Mesendoderm (in vitro differentiated cells): ENCODE data around the gene GCNT1. TPM values are rescaled to one million over a fixed set of nuclear protein-coding genes. Genes with fewer than 3 reads are reported as not detected.

Source experiments
- DNase-seq: peaks from one replicate; pipeline ENCODE4 v3.0.0; 2013
- H2AK5ac ChIP-seq: 2 replicates; pipeline ENCODE4 v1.6.1; 2013; ENCODE audit warnings: low read length, inconsistent platforms
- H2BK120ac ChIP-seq: 2 replicates; pipeline ENCODE4 v1.6.1; 2013; ENCODE audit warnings: low read depth, mild to moderate bottlenecking, low read length, moderate library complexity, mixed read lengths
- H2BK15ac ChIP-seq: replicated peaks from 2 replicates; pipeline ENCODE4 v1.6.1; 2013; ENCODE audit warnings: low read depth, mild to moderate bottlenecking, moderate library complexity
- H2BK5ac ChIP-seq: 2 replicates; pipeline ENCODE4 v1.6.1; 2013; ENCODE audit warnings: low read length, inconsistent platforms
- H3K18ac ChIP-seq: 2 replicates; pipeline ENCODE4 v1.6.1; 2013; ENCODE audit warnings: mild to moderate bottlenecking, low read length, mixed read lengths
- H3K23ac ChIP-seq: one replicate; pipeline ENCODE4 v1.6.1; 2013; ENCODE audit warnings: low read length
- H3K27ac ChIP-seq: 2 replicates; pipeline ENCODE4 v1.5.1; 2013; ENCODE audit warnings: low read depth, mild to moderate bottlenecking, inconsistent platforms, low read length, moderate library complexity
- H3K27me3 ChIP-seq: 2 replicates; pipeline ENCODE4 v1.6.1; 2013; ENCODE audit warnings: low read length, control low read depth, mild to moderate bottlenecking, inconsistent platforms; ENCODE audit not compliant: insufficient read depth, poor library complexity
- H3K36me3 ChIP-seq: 2 replicates; pipeline ENCODE4 v1.6.1; 2013; ENCODE audit warnings: low read length, inconsistent platforms; ENCODE audit not compliant: control insufficient read depth, insufficient read depth
- H3K4ac ChIP-seq: one replicate; pipeline ENCODE4 v1.6.1; 2013; ENCODE audit warnings: low read depth, mild to moderate bottlenecking, low read length, moderate library complexity
- H3K4me1 ChIP-seq: 2 replicates; pipeline ENCODE4 v1.6.1; 2013; ENCODE audit warnings: low read depth, low read length, inconsistent platforms; ENCODE audit not compliant: control insufficient read depth
- H3K4me2 ChIP-seq: 2 replicates; pipeline ENCODE4 v1.6.1; 2013; ENCODE audit warnings: low read length
- H3K4me3 ChIP-seq: 2 replicates; pipeline ENCODE4 v1.5.1; 2013; ENCODE audit warnings: mild to moderate bottlenecking, low read length
- H3K56ac ChIP-seq: one replicate; pipeline ENCODE4 v1.6.1; 2013; ENCODE audit warnings: low read length
- H3K79me1 ChIP-seq: 2 replicates; pipeline ENCODE4 v1.6.1; 2013; ENCODE audit warnings: low read length, inconsistent platforms
- H3K79me2 ChIP-seq: 2 replicates; pipeline ENCODE4 v1.6.1; 2013; ENCODE audit warnings: mild to moderate bottlenecking, low read length; ENCODE audit not compliant: control insufficient read depth, insufficient read depth
- H3K9ac ChIP-seq: 2 replicates; pipeline ENCODE4 v1.6.1; 2013; ENCODE audit warnings: low read length, inconsistent platforms
- H4K5ac ChIP-seq: one replicate; pipeline ENCODE4 v1.6.1; 2013; ENCODE audit warnings: low read length
- H4K8ac ChIP-seq: one replicate; pipeline ENCODE4 v1.6.1; 2013; ENCODE audit warnings: low read depth, mild to moderate bottlenecking, control low read depth, low read length, moderate library complexity
- WGBS: extraction: QIAGEN DNeasy Blood & Tissue Kit; methylation state at CpG from one replicate; pipeline ENCODE4 v1.1.7; 2013; ENCODE audit warnings: low lambda C conversion rate, missing lambda C conversion rate; ENCODE audit not compliant: insufficient coverage; ENCODE audit errors: extremely low coverage; 5-methylcytosine and 5-hydroxymethylcytosine counted together
- polyA plus RNA-seq, 2 experiments: library from polyadenylated mRNA; stranded (reverse); fragments of 200-250 nt; gene quantifications; one replicate each; pipeline ENCODE4 v1.2.3, GENCODE V29; 2013

GCNT1 gene
- 53.3 TPM for polyA plus RNA-seq (2013, experiment 1 of 2)
- polyA plus RNA-seq (2013, experiment 2 of 2), result 49.0 TPM

GRCh38 chr9:76458903-76459693 lies at the start of gene GCNT1:
TSS of gene GCNT1 (plus strand) at chr9:76459182. CDS start at chr9:76502382, 43,200 bp downstream.
- peak; percentile 97 for DNase-seq
- peaks cover 7% of the 10 kb centered on the region for H3K4me1 ChIP-seq
- H4K8ac ChIP-seq, result no peak within 1 kb of the TSS
- peak within 1 kb of the TSS; percentile 94 for H3K4me3 ChIP-seq
- peaks cover 23% of the 10 kb centered on the region for H3K79me2 ChIP-seq
- H3K4me2 ChIP-seq, result peak within 1 kb of the TSS; percentile 52
- H3K18ac ChIP-seq, result peak within 1 kb of the TSS; percentile 85
- no CpG with 5 or more reads among the region's 65 CpGs for WGBS
- H2BK5ac ChIP-seq, result peak within 1 kb of the TSS; percentile 93
- peak within 1 kb of the TSS; percentile 99 for H3K9ac ChIP-seq
- H3K23ac ChIP-seq, result no peak within 1 kb of the TSS
- H2BK120ac ChIP-seq, result peak within 1 kb of the TSS; percentile 3
- H2BK15ac ChIP-seq, result peak within 1 kb of the TSS; percentile 94
- no peak within 1 kb of the TSS for H2AK5ac ChIP-seq
- H3K79me1 ChIP-seq, result peaks cover 10% of the 10 kb centered on the region
- no peaks in the 10 kb centered on the region for H3K36me3 ChIP-seq
- H3K27me3 ChIP-seq, result no peaks in the 10 kb centered on the region
- H3K27ac ChIP-seq, result peak within 1 kb of the TSS; percentile 76
- no peak within 1 kb of the TSS for H4K5ac ChIP-seq
- H3K56ac ChIP-seq, result peak within 1 kb of the TSS; percentile 83
- H3K4ac ChIP-seq, result peak within 1 kb of the TSS; percentile 88

GRCh38 chr9:76412638-76413037 lies 46.3 kb upstream of the GCNT1 start:
- DNase-seq, result no peak
- no peak overlapping the region for H3K4me2 ChIP-seq
- no peak overlapping the region for H3K4ac ChIP-seq

GRCh38 chr9:76413658-76414057 lies 45.3 kb upstream of the GCNT1 start:
- H4K8ac ChIP-seq, result no peak overlapping the region
- H3K4ac ChIP-seq, result no peak overlapping the region
- H3K18ac ChIP-seq, result no peak overlapping the region
- H2BK5ac ChIP-seq, result no peak overlapping the region
- no peaks in the 10 kb centered on the region for H3K4me1 ChIP-seq
- no peak overlapping the region for H4K5ac ChIP-seq
- no peak overlapping the region for H3K23ac ChIP-seq
- no peak overlapping the region for H3K56ac ChIP-seq
- H3K9ac ChIP-seq, result no peak overlapping the region
- no peak overlapping the region for H3K4me3 ChIP-seq
- no peak overlapping the region for H2AK5ac ChIP-seq
- H2BK15ac ChIP-seq, result no peak overlapping the region
- DNase-seq, result no peak
- H3K36me3 ChIP-seq, result no peaks in the 10 kb centered on the region
- H3K27ac ChIP-seq, result no peak overlapping the region
- H3K27me3 ChIP-seq, result no peaks in the 10 kb centered on the region
- H3K4me2 ChIP-seq, result no peak overlapping the region
- no peaks in the 10 kb centered on the region for H3K79me1 ChIP-seq
- H2BK120ac ChIP-seq, result no peak overlapping the region
- H3K79me2 ChIP-seq, result no peaks in the 10 kb centered on the region

More at GRCh38 chr9:76412638-76413037, 46.3 kb upstream of the GCNT1 start:
- Histone ChIP-seq H3K79me2 (no peaks in the 10 kb centered on the region), H3K56ac (no peak overlapping the region), H2BK120ac (no peak overlapping the region), H3K18ac (no peak overlapping the region), H2AK5ac (no peak overlapping the region), H3K4me1 (no peaks in the 10 kb centered on the region), H3K9ac (no peak overlapping the region), H3K27ac (no peak overlapping the region), H4K8ac (no peak overlapping the region), H3K36me3 (no peaks in the 10 kb centered on the region), H3K4me3 (no peak overlapping the region), H2BK5ac (no peak overlapping the region), H4K5ac (no peak overlapping the region), H3K23ac (no peak overlapping the region), H3K79me1 (no peaks in the 10 kb centered on the region), H3K27me3 (no peaks in the 10 kb centered on the region), H2BK15ac (no peak overlapping the region)
- WGBS, result no CpG with 5 or more reads among the region's 2 CpGs

- Histone ChIP-seq H3K4me3 (no peak overlapping the region), H3K4me2 (no peak overlapping the region), H3K36me3 (no peaks in the 10 kb centered on the region), H3K79me1 (no peaks in the 10 kb centered on the region), H2AK5ac (no peak overlapping the region), H2BK120ac (no peak overlapping the region), H3K27me3 (no peaks in the 10 kb centered on the region), H2BK5ac (no peak overlapping the region), H3K9ac (no peak overlapping the region), H3K27ac (no peak overlapping the region), H3K4ac (no peak overlapping the region), H2BK15ac (no peak overlapping the region), H4K8ac (no peak overlapping the region), H3K4me1 (no peaks in the 10 kb centered on the region), H3K23ac (no peak overlapping the region), H3K56ac (no peak overlapping the region), H4K5ac (no peak overlapping the region), H3K79me2 (no peaks in the 10 kb centered on the region), H3K18ac (no peak overlapping the region)
- WGBS, result no CpG with 5 or more reads among the region's 4 CpGs
- DNase-seq, result no peak
Observed at GRCh38 chr9:76414661-76415060, 44.3 kb upstream of the GCNT1 start.

GRCh38 chr9:76415154-76415553 lies 43.8 kb upstream of the GCNT1 start:
- Histone ChIP-seq H3K27ac (no peak overlapping the region), H3K56ac (no peak overlapping the region), H3K79me2 (no peaks in the 10 kb centered on the region), H4K8ac (no peak overlapping the region), H3K36me3 (no peaks in the 10 kb centered on the region), H3K4me1 (no peaks in the 10 kb centered on the region), H3K27me3 (no peaks in the 10 kb centered on the region), H2AK5ac (no peak overlapping the region), H2BK120ac (no peak overlapping the region), H3K79me1 (no peaks in the 10 kb centered on the region), H3K4me2 (no peak overlapping the region), H3K18ac (no peak overlapping the region), H4K5ac (no peak overlapping the region), H3K4me3 (no peak overlapping the region), H3K9ac (no peak overlapping the region), H3K4ac (no peak overlapping the region), H2BK15ac (no peak overlapping the region), H3K23ac (no peak overlapping the region), H2BK5ac (no peak overlapping the region)
- no peak for DNase-seq
- WGBS, result no CpG with 5 or more reads among the region's 2 CpGs

GRCh38 chr9:76415731-76416130 lies 43.3 kb upstream of the GCNT1 start:
- Histone ChIP-seq H2BK5ac (no peak overlapping the region), H3K4me2 (no peak overlapping the region)
- no peak for DNase-seq

More at GRCh38 chr9:76415731-76416130, 43.3 kb upstream of the GCNT1 start:
- H3K79me1 ChIP-seq, result no peaks in the 10 kb centered on the region
- H3K9ac ChIP-seq, result no peak overlapping the region
- no peaks in the 10 kb centered on the region for H3K79me2 ChIP-seq
- no peak overlapping the region for H2AK5ac ChIP-seq
- H4K5ac ChIP-seq, result no peak overlapping the region
- H3K27ac ChIP-seq, result no peak overlapping the region
- no peak overlapping the region for H3K18ac ChIP-seq
- H3K56ac ChIP-seq, result no peak overlapping the region
- no peak overlapping the region for H3K4ac ChIP-seq
- no peaks in the 10 kb centered on the region for H3K27me3 ChIP-seq
- no peaks in the 10 kb centered on the region for H3K4me1 ChIP-seq
- no peak overlapping the region for H4K8ac ChIP-seq
- H3K4me3 ChIP-seq, result no peak overlapping the region
- H2BK15ac ChIP-seq, result no peak overlapping the region
- no peaks in the 10 kb centered on the region for H3K36me3 ChIP-seq
- no peak overlapping the region for H3K23ac ChIP-seq
- no peak overlapping the region for H2BK120ac ChIP-seq
